Activated CD8-positive, alpha-beta memory T cell treated with anti-CD3 and anti-CD28 coated beads, Interleukin-2, amount 10 ng/mL, durations not matched to agents 7 days and 5 days (primary cell): ENCODE results near the gene ITGA1. TPM values are rescaled to one million over a fixed set of nuclear protein-coding genes. Genes with fewer than 3 reads are reported as not detected.
"Not testable (repeated sequence)": the region's sequence is repeated elsewhere in the genome, so short reads cannot be mapped to it uniquely, and the experiment has no call there.

Source experiments
- ATAC-seq: fragments of 150-1000 bp; cut with Tn5 transposase; one replicate; pipeline ENCODE4 v1.10.0; 2021; ENCODE audit warnings: moderate library complexity
- CTCF ChIA-PET: fragments of 350-600 bp; sonication (Branson Sonifier 250); formaldehyde crosslinking; loops from one replicate; lab custom pipeline; 2021; ENCODE audit warnings: antibody characterized with exemption; lab: Charles Lee
- DNase-seq: peaks from one replicate; pipeline ENCODE4 v3.0.0-alpha.2; 2020
- H3K27ac Mint-ChIP-seq: one replicate; pipeline ENCODE4 v1.8.0; 2021; ENCODE audit warnings: mild to moderate bottlenecking, mixed read lengths
- H3K27me3 Mint-ChIP-seq: one replicate; pipeline ENCODE4 v1.8.0; 2021; ENCODE audit warnings: mixed read lengths
- H3K36me3 Mint-ChIP-seq: one replicate; pipeline ENCODE4 v1.8.0; 2021; ENCODE audit warnings: mild to moderate bottlenecking, mixed read lengths
- H3K4me1 Mint-ChIP-seq: one replicate; pipeline ENCODE4 v1.8.0; 2021; ENCODE audit warnings: mixed read lengths
- H3K4me3 Mint-ChIP-seq: one replicate; pipeline ENCODE4 v1.8.0; 2021; ENCODE audit warnings: mild to moderate bottlenecking, moderate library complexity, mixed read lengths
- H3K9me3 Mint-ChIP-seq: one replicate; pipeline ENCODE4 v1.8.0; 2022; ENCODE audit warnings: low read depth, mixed read lengths
- total RNA-seq, 2 experiments: library from RNA; stranded (reverse); gene quantifications; one replicate each; pipeline ENCODE4 v1.2.3, GENCODE V29; 2021

The ITGA1 gene
- total RNA-seq = 10 to 100 TPM; 37.0 to 66.8 TPM

DNA sequence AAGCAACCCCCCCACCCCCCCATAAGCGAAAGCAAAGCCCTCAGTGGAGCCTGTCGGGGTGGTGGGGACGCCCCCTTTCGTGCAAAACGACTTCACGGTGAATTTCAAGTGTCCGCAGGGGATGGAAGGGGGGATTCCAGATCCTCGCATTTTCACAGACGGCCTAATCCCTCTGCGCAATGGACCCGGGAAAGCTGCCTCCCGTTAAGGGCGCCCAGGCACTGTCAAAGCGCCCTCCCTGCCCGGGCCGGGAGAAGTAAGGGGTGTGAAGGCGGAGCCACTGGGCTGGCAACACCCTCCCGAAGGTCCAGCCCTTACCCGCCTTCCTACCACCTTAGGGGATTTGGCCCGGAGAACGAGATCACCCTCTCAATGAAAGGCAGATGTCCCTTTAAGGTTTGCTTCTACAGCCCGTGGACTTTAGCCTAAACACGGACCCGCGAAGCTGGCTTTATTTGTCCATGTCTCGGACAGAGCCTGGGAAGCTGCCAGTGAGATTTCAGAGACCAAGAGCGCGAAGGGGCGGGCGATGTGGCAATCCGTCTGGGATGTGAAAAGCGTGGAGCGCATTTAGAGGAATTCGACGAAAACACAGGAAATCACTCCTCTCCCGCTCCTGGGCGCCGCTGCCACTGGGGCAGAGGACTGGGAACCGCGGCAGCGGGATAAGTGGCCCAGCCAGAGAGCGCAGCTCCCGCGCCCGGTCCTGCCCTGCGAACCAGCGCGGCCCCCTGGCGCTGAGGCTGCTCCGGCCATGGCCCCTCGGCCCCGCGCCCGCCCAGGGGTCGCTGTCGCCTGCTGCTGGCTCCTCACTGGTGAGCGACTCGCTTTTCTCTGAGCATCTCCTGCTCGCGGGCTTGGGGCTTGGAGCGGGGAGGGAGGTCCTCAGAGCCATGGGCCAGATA is at the start of gene ITGA1, which contains the start of gene PELO:
Gene ITGA1, plus strand, starts transcription at position 317 of the 905 bp plus-strand sequence. Its CDS starts 438 bp downstream, at position 755.
Gene PELO, plus strand, starts transcription at position 317 of the 905 bp plus-strand sequence. CDS start 12,479 bp downstream, outside the sequence.
- Mint-ChIP-seq H3K4me1 (peaks cover 52% of the 10 kb centered on the region), H3K27me3 (peaks cover 2% of the 10 kb centered on the region), H3K4me3 (peak within 1 kb of the TSS; percentile 92), H3K27ac (peak within 1 kb of the TSS; percentile 84), H3K9me3 (no peaks in the 10 kb centered on the region), H3K36me3 (peaks cover 12% of the 10 kb centered on the region)
- DNase-seq (peak; percentile 70), ATAC-seq (peak; percentile 93)
- CTCF ChIA-PET = interaction anchor here (0.5 to 4.1 kb wide), 16 partner anchors 8 to 201 kb away, joined by 3 to 34 read pairs (median 6); partner anchors contain the start of gene ITGA2

DNA sequence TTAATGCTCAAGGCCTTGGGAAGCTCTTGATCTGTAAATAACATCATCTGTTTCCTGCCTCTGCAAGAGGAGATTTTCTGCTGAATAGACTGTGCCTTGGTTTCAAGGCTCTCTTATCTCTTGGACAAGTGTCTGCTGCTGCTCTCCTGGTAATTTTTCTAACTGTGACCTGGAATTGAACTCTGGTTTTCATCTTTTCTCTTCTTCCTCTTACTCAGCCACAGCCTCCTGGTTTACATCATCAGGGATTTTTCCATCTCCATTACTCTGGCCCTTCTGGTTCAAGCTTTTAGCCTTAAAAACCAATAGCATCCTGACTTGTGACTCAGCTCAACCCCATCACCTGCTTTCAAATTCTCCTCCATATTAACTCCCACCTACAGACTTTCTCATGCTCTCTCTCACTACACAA is 49.6 kb upstream of the ITGA1 start:
- CTCF ChIA-PET = interaction anchor here (0.8 to 1.5 kb wide), 5 partner anchors 13 to 53 kb away, joined by 3 to 5 read pairs (median 3); no protein-coding TSS in a partner anchor
- Mint-ChIP-seq H3K36me3 (peaks cover 35% of the 10 kb centered on the region), H3K4me3 (no peak overlapping the region), H3K9me3 (peaks cover 4% of the 10 kb centered on the region), H3K27me3 (peaks cover 2% of the 10 kb centered on the region), H3K27ac (peak overlapping the region; percentile 34), H3K4me1 (peaks cover 44% of the 10 kb centered on the region)
- no peak for DNase-seq
- no peak for ATAC-seq

DNA sequence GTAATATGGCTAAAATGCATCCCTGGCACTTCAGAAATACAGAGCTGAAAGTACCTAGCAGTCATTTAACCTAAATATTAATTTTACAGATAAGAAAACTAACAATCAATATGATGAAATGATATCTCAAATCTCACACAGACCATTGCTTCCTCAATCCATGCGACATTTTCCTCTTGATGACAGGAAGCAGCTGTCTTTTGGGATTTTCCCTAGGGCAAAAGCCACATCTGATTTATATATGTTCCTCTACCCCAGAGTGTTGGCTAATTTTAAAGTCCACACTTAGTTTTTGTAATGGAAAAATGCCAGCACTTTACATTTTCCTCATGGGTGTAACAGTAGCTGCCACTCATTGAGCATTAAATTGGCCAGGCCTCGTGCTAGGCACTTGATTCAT is 47.7 kb upstream of the ITGA1 start:
- Mint-ChIP-seq H3K27me3 (peaks cover 2% of the 10 kb centered on the region), H3K9me3 (peaks cover 2% of the 10 kb centered on the region), H3K27ac (no peak overlapping the region), H3K36me3 (peaks cover 37% of the 10 kb centered on the region), H3K4me1 (peaks cover 59% of the 10 kb centered on the region), H3K4me3 (no peak overlapping the region)
- CTCF ChIA-PET = interaction anchor here (1.2 to 2.3 kb wide), 3 partner anchors 14 to 31 kb away, joined by 3 to 6 read pairs (median 4); no protein-coding TSS in a partner anchor
- ATAC-seq = no peak
- no peak for DNase-seq

DNA sequence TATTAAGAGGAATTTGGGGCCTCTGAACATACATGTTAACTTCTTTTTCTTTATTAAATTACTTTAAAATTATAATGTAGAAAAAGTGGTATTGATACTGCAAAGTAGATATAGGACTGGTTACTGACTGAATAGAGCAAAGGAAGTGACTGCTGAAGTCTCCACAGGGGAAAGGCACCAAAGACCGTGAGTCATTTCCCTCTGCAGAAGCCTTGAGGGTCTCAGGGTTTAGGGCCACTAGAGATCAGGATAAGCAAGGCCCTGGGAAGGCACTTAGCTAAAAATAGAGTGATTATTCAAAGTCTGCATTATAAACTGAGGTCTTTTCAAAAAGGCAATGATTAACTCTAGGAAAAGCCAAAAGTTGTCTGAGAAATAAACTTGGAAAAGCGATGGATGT is 44.7 kb upstream of the ITGA1 start:
- peaks cover 2% of the 10 kb centered on the region for H3K27me3 Mint-ChIP-seq
- peak; percentile 52 for ATAC-seq
- CTCF ChIA-PET = interaction anchor here (1.0 to 1.9 kb wide), 3 partner anchors 12 to 34 kb away, joined by 5 to 8 read pairs (median 5); no protein-coding TSS in a partner anchor
- peaks cover 38% of the 10 kb centered on the region for H3K36me3 Mint-ChIP-seq
- peak; percentile 51 for DNase-seq
- H3K4me3 Mint-ChIP-seq = peak overlapping the region; percentile 43
- no peaks in the 10 kb centered on the region for H3K9me3 Mint-ChIP-seq
- peak overlapping the region; percentile 92 for H3K27ac Mint-ChIP-seq
- peaks cover 72% of the 10 kb centered on the region for H3K4me1 Mint-ChIP-seq

DNA sequence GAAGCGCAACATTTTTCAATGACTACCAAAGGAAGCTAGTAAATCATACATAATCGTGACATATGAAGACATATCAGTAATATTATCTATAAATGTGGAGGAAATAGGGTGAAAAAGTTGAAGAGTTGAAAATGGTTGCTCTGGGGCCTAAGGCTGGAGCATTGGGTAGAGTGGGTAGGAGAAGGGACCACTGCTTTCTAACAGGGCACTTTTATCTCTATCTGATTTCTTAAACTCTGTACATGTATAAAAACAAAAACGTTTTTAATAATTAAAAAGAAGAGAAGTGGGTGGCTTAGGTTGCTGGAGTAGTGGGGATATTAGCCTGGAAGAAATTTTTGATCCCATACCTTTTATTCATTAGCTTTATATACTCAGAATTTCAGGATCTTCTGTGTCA is 44.2 kb upstream of the ITGA1 start:
- CTCF ChIA-PET = interaction anchor here (1.0 to 3.0 kb wide), 5 partner anchors 11 to 56 kb away, joined by 4 to 10 read pairs (median 5); no protein-coding TSS in a partner anchor
- Mint-ChIP-seq H3K4me3 (peak overlapping the region; percentile 43), H3K4me1 (peaks cover 73% of the 10 kb centered on the region), H3K27me3 (peaks cover 2% of the 10 kb centered on the region), H3K9me3 (no peaks in the 10 kb centered on the region), H3K27ac (peak overlapping the region; percentile 92), H3K36me3 (peaks cover 35% of the 10 kb centered on the region)
- ATAC-seq (peak; percentile 50), DNase-seq (no peak)

DNA sequence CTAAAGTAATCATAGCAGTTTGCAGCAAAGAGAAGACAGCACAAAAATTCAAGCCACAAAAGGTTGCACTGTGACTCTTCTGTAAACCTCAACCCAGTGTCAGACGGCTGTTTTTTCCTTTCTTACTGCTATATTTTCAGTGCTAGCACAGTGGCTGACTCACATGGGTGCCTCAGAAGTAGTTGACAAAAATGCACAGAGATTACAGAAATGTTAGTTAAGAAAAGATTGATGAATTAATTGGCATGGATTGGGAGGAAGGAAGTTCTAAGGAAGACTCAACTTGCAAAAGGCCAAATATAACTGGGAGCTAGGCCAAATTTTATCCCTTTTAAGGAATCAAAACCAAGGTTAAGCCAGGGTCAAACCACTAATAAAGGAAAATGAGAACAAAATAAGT is 43.7 kb upstream of the ITGA1 start:
- H3K9me3 Mint-ChIP-seq = no peaks in the 10 kb centered on the region
- peaks cover 74% of the 10 kb centered on the region for H3K4me1 Mint-ChIP-seq
- ATAC-seq (peak; percentile 94), DNase-seq (peak; percentile 83)
- peak overlapping the region; percentile 25 for H3K4me3 Mint-ChIP-seq
- peaks cover 2% of the 10 kb centered on the region for H3K27me3 Mint-ChIP-seq
- H3K27ac Mint-ChIP-seq = peak overlapping the region; percentile 92
- H3K36me3 Mint-ChIP-seq = peaks cover 35% of the 10 kb centered on the region
- CTCF ChIA-PET = interaction anchor here (1.0 to 3.0 kb wide), 4 partner anchors 11 to 56 kb away, joined by 4 to 10 read pairs (median 6); no protein-coding TSS in a partner anchor

DNA sequence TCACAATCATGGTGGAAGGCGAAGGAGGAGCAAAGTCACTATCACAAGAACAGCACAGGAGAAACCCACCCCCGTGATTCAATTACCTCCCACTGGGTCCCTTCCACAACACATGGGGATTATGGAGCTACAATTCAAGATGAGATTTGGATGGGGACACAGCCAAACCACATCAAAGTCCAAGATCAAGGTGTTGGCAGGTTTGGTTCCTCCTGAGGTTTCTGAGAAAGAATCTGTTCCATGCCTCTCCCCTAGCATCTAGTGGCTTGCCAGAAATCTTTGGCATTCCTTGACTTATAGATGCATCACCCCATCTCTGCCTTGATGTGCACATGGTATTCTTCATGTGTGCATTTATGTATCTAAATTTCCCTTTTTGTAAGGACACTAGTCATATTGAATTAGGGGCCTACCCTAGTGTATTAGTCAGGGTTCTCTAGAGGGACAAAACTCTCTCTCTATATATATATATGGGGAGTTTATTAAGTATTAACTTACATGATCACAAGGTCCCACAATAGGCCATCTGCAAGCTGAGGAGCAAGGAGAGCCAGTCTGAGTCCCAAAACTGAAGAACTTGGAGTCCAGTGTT is 42.8 kb upstream of the ITGA1 start:
- not testable (repeated sequence) for ATAC-seq, H3K27me3 Mint-ChIP-seq, DNase-seq, H3K9me3 Mint-ChIP-seq, H3K4me3 Mint-ChIP-seq
- H3K4me1 Mint-ChIP-seq = peaks cover 75% of the 10 kb centered on the region
- CTCF ChIA-PET = interaction anchor here (1.6 to 3.0 kb wide), 4 partner anchors 14 to 55 kb away, joined by 4 to 10 read pairs (median 4); no protein-coding TSS in a partner anchor
- H3K27ac Mint-ChIP-seq = peak overlapping the region; percentile 77
- peaks cover 31% of the 10 kb centered on the region for H3K36me3 Mint-ChIP-seq

DNA sequence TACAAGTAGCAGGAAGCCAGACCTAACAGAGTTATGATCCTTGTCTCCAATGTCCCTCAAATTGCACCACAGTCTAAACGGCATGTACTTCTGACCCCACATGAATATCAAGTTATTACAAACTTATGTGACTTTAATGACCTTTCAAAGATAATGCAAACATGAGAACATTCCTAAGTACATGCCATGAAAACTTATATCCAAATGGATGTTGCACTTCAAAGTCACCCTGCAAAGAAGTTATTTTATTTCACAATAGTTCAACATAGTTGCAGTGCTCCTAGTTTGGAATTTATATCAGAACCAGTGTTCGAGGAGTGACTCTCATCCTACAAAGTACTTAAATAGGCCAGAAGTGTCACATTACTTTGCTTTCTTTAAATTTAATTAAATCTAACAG is 41.2 kb upstream of the ITGA1 start:
- Mint-ChIP-seq H3K4me3 (no peak overlapping the region), H3K36me3 (peaks cover 26% of the 10 kb centered on the region), H3K27me3 (no peaks in the 10 kb centered on the region), H3K27ac (no peak overlapping the region), H3K4me1 (peaks cover 72% of the 10 kb centered on the region), H3K9me3 (no peaks in the 10 kb centered on the region)
- CTCF ChIA-PET = interaction anchor here (0.8 to 3.0 kb wide), 3 partner anchors 41 to 53 kb away, joined by 3 to 10 read pairs (median 4); no protein-coding TSS in a partner anchor
- DNase-seq (no peak), ATAC-seq (no peak)

DNA sequence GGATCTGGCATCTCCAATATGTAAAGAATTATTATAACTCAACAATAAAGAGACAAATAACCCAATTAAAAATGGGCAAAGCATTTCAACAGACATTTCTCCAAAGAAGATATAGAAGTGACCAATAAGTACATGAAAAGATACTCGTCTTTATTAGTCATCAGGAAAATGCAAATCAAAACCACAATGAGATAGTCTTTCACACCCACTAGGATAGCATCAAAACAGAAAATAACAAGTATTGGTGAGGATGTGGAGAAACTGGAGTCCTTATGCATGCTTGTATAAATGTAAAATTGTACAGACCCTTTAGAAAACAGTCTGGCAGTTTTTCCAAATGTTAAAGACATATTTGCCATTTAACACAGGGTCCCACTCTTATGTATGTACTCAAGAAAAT is 39.1 kb upstream of the ITGA1 start:
- Mint-ChIP-seq H3K27ac (peak overlapping the region; percentile 58), H3K36me3 (peaks cover 26% of the 10 kb centered on the region), H3K4me1 (peaks cover 55% of the 10 kb centered on the region), H3K4me3 (peak overlapping the region; percentile 3), H3K27me3 (no peaks in the 10 kb centered on the region), H3K9me3 (no peaks in the 10 kb centered on the region)
- CTCF ChIA-PET = no interaction called here
- DNase-seq (no peak), ATAC-seq (peak; percentile 50)

DNA sequence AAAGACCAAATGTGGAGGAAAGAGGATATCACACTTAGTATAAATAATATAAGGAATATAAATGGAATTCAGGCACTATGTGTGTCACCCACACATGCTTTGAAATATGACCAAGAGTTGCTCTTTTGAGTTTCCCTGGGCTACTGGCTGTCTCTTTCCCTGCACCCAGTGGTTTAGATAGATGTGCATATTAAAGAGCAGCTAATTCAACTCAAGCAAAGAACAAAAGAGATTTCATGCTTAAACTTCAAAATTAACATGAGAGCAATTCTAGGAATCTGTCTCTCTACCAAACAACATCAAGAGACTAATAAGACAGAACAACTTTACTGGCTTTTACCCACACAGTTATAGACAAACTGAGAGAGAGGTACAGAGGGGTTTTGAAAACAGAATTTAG is 38.0 kb upstream of the ITGA1 start:
- CTCF ChIA-PET = no interaction called here
- H3K4me3 Mint-ChIP-seq = no peak overlapping the region
- peaks cover 53% of the 10 kb centered on the region for H3K4me1 Mint-ChIP-seq
- ATAC-seq (no peak), DNase-seq (no peak)
- no peak overlapping the region for H3K27ac Mint-ChIP-seq
- no peaks in the 10 kb centered on the region for H3K9me3 Mint-ChIP-seq
- no peaks in the 10 kb centered on the region for H3K27me3 Mint-ChIP-seq
- peaks cover 24% of the 10 kb centered on the region for H3K36me3 Mint-ChIP-seq

DNA sequence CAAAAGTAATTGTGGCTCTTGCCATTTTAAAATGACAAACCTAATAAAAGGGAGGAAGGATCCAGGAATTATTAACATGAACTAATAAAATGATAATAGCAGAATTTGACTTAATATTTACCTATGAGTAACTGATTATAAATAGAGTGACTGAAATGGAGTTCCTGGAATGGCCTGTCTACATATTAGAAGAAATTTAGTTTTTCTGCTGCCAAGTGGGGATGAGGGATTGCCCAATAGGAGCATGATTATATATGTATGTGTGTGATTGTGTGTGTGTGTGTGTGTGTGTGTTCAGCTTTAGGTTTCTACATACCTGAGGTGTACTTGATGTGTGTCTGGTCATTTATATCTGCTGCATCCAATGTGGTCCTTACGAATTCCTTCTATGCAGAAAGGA is 36.6 kb upstream of the ITGA1 start:
- CTCF ChIA-PET = no interaction called here
- no peaks in the 10 kb centered on the region for H3K27me3 Mint-ChIP-seq
- DNase-seq = no peak
- H3K36me3 Mint-ChIP-seq = peaks cover 13% of the 10 kb centered on the region
- H3K27ac Mint-ChIP-seq = no peak overlapping the region
- no peak for ATAC-seq
- no peaks in the 10 kb centered on the region for H3K9me3 Mint-ChIP-seq
- H3K4me1 Mint-ChIP-seq = peaks cover 38% of the 10 kb centered on the region
- H3K4me3 Mint-ChIP-seq = no peak overlapping the region

DNA sequence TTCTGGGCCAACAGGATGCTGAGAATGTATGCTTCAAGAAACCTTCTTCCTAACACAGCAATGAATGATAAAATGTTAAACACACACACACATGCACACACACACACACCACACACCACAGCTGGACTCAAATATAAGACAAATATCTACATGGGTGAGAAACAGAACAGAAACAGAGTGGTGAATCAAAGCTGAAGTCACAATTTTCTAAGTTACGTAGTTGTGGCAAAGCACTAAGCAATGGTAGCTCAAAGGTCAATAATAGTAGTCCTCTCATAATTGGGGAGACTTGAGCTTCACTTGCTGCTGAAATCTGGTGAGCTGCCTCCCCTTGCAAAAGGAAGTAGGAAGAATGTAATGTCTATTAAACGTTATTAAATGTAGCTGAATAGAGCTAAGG is 33.7 kb upstream of the ITGA1 start:
- no peak for DNase-seq
- no peak overlapping the region for H3K4me3 Mint-ChIP-seq
- H3K9me3 Mint-ChIP-seq = no peaks in the 10 kb centered on the region
- H3K4me1 Mint-ChIP-seq = peaks cover 16% of the 10 kb centered on the region
- no peak overlapping the region for H3K27ac Mint-ChIP-seq
- peaks cover 6% of the 10 kb centered on the region for H3K36me3 Mint-ChIP-seq
- CTCF ChIA-PET = interaction anchor here (0.7 to 2.5 kb wide), 7 partner anchors 8 to 58 kb away, joined by 3 to 8 read pairs (median 3); partner anchors contain the start of genes ITGA1 and PELO
- no peaks in the 10 kb centered on the region for H3K27me3 Mint-ChIP-seq
- ATAC-seq = no peak

DNA sequence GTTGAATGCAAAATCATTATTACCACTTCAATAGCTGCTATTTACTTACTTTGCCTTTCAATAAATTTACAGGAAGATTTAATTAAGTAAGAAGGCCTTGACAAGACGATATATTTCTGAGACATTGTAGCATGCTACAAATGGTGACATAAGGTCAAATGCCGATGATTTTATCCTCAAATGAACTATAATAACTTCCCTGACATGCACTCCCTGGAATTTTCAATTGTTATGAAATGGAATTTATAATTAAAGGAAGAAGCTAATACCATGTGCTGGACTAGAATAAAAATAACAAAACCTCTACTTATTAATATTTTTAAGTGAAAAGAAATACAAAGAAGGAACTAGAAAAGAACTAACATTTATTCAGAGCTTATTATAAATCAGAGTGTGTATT is 30.2 kb upstream of the ITGA1 start:
- CTCF ChIA-PET = no interaction called here
- no peak for ATAC-seq
- peaks cover 5% of the 10 kb centered on the region for H3K36me3 Mint-ChIP-seq
- no peaks in the 10 kb centered on the region for H3K27me3 Mint-ChIP-seq
- no peak overlapping the region for H3K27ac Mint-ChIP-seq
- H3K4me1 Mint-ChIP-seq = peaks cover 14% of the 10 kb centered on the region
- peaks cover 3% of the 10 kb centered on the region for H3K9me3 Mint-ChIP-seq
- no peak overlapping the region for H3K4me3 Mint-ChIP-seq
- no peak for DNase-seq
